ENCODE data around the gene ARFGAP1.

DNA sequence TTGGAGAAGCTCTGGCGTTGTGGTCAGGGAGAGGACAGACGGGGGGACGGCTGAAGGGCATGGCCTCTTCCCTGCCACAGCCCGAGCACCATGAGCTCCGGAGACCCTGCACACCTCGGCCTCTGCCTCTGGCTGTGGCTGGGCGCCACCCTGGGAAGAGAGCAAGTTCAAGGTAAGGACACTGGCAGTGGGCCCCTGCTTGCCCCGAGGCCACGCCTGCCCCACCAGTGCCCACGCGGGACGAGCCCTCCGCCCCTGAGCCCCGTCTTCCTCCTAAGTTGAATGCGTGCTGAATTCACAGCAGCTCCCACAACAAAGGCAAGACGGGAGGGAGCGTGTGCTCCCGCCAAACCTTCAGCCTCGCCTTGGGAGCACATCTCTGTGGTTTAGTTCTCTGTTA is 22.4 kb downstream of the ARFGAP1 start:
- TF ChIP-seq JUNB (IDR thresholded peaks at IDR 0.05) (no peak), USF2 (IDR thresholded peaks at IDR 0.05; ENCODE audit: borderline replicate concordance, low read depth, low read length) (no peak), CEBPZ (IDR thresholded peaks at IDR 0.05; ENCODE audit: low read depth, low read length) (no peak), SREBF2 (IDR thresholded peaks at IDR 0.05; ENCODE audit: low read length) (no peak), ZBTB11 (CRISPR knock-in tag; IDR thresholded peaks at IDR 0.05) (no peak), EP300 (IDR thresholded peaks at IDR 0.05; ENCODE audit: borderline replicate concordance in 1 of 2, control insufficient read depth in 1 of 2, low read depth in 2 of 2, low read length in 2 of 2) (no peak), RFX5 (IDR thresholded peaks at IDR 0.05; ENCODE audit: low read depth, low read length) (no peak), NFIC (IDR thresholded peaks at IDR 0.05; ENCODE audit: low read depth, low read length) (no peak)
- TF ChIP-seq, protein P1, sequence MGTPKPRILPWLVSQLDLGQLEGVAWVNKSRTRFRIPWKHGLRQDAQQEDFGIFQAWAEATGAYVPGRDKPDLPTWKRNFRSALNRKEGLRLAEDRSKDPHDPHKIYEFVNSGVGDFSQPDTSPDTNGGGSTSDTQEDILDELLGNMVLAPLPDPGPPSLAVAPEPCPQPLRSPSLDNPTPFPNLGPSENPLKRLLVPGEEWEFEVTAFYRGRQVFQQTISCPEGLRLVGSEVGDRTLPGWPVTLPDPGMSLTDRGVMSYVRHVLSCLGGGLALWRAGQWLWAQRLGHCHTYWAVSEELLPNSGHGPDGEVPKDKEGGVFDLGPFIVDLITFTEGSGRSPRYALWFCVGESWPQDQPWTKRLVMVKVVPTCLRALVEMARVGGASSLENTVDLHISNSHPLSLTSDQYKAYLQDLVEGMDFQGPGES (IDR thresholded peaks at IDR 0.05), result no peak
- TF ChIP-seq, protein P2, sequence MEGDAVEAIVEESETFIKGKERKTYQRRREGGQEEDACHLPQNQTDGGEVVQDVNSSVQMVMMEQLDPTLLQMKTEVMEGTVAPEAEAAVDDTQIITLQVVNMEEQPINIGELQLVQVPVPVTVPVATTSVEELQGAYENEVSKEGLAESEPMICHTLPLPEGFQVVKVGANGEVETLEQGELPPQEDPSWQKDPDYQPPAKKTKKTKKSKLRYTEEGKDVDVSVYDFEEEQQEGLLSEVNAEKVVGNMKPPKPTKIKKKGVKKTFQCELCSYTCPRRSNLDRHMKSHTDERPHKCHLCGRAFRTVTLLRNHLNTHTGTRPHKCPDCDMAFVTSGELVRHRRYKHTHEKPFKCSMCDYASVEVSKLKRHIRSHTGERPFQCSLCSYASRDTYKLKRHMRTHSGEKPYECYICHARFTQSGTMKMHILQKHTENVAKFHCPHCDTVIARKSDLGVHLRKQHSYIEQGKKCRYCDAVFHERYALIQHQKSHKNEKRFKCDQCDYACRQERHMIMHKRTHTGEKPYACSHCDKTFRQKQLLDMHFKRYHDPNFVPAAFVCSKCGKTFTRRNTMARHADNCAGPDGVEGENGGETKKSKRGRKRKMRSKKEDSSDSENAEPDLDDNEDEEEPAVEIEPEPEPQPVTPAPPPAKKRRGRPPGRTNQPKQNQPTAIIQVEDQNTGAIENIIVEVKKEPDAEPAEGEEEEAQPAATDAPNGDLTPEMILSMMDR (IDR thresholded peaks at IDR 0.05 in 2 of 3, conservative IDR thresholded peaks at IDR 0.05 in 1 of 3; ENCODE audit: control insufficient read depth in 2 of 3, extremely low read depth in 1 of 3, insufficient read depth in 1 of 3, low read depth in 3 of 3, low read length in 3 of 3), result no peak
- TF ChIP-seq, protein P3, sequence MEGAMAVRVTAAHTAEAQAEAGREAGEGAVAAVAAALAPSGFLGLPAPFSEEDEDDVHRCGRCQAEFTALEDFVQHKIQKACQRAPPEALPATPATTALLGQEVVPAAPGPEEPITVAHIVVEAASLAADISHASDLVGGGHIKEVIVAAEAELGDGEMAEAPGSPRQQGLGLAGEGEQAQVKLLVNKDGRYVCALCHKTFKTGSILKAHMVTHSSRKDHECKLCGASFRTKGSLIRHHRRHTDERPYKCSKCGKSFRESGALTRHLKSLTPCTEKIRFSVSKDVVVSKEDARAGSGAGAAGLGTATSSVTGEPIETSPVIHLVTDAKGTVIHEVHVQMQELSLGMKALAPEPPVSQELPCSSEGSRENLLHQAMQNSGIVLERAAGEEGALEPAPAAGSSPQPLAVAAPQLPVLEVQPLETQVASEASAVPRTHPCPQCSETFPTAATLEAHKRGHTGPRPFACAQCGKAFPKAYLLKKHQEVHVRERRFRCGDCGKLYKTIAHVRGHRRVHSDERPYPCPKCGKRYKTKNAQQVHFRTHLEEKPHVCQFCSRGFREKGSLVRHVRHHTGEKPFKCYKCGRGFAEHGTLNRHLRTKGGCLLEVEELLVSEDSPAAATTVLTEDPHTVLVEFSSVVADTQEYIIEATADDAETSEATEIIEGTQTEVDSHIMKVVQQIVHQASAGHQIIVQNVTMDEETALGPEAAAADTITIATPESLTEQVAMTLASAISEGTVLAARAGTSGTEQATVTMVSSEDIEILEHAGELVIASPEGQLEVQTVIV (IDR thresholded peaks at IDR 0.05; ENCODE audit: borderline replicate concordance, partially characterized antibody), result no peak

Measured in GM12878 (cell line).